CD14-positive monocyte (primary cell): ENCODE data around the gene GAK. TPM values are rescaled to one million over a fixed set of nuclear protein-coding genes. Genes with fewer than 3 reads are reported as not detected.
A peak's percentile ranks its signal among the peaks of the same experiment; 100 is the strongest.

ENCODE experiments used
- DNase-seq, 3 donors: peaks; one replicate each; pipeline ENCODE4 v3.0.0-alpha.2; 2011 to 2022
- H2AFZ ChIP-seq: 2 replicates; pipeline ENCODE4 v1.6.0; 2012; ENCODE audit warnings: mild to moderate bottlenecking, low read depth, low read length, inconsistent platforms; ENCODE audit not compliant: insufficient read depth, poor library complexity, severe bottlenecking
- H3K27ac ChIP-seq, 2 donors: 1 replicate in 1 of 2; 2 replicates in 1 of 2; pipeline ENCODE4 v1.5.1; 2012 to 2013; ENCODE audit warnings: low read length in 2 of 2, control low read depth in 1 of 2, inconsistent platforms in 1 of 2, low read depth in 1 of 2, mild to moderate bottlenecking in 1 of 2
- H3K27me3 ChIP-seq, 2 donors: one replicate each; pipeline versions ENCODE4 v1.6.0 to v1.6.1; 2011 to 2013; ENCODE audit warnings: low read length in 2 of 2; ENCODE audit not compliant: control insufficient read depth in 2 of 2, insufficient read depth in 2 of 2
- H3K36me3 ChIP-seq, 2 donors: replicated peaks in 1 of 2; 1 replicate in 1 of 2; 2 replicates in 1 of 2; pipeline versions ENCODE4 v1.5.1 to v1.6.1; 2012 to 2013; ENCODE audit warnings: low read length in 2 of 2, control low read depth in 1 of 2, inconsistent platforms in 1 of 2, mild to moderate bottlenecking in 1 of 2; ENCODE audit not compliant: insufficient read depth in 2 of 2, control insufficient read depth in 1 of 2
- H3K4me1 ChIP-seq, 2 donors: 1 replicate in 1 of 2; 2 replicates in 1 of 2; pipeline versions ENCODE4 v1.5.1 to v1.6.1; 2012 to 2013; ENCODE audit warnings: low read length in 2 of 2, control low read depth in 1 of 2, inconsistent platforms in 1 of 2, mild to moderate bottlenecking in 1 of 2, moderate library complexity in 1 of 2; ENCODE audit not compliant: insufficient read depth in 2 of 2, control insufficient read depth in 1 of 2
- H3K4me2 ChIP-seq: replicated peaks from 2 replicates; pipeline ENCODE3; 2012; ENCODE audit warnings: low read length, moderate library complexity, mild to moderate bottlenecking; ENCODE audit not compliant: poor library complexity, severe bottlenecking; ENCODE audit errors: extremely low read depth
- H3K4me3 ChIP-seq, 3 experiments: fragments of 200-600 bp in 1 of 3; sonication (generic) in 1 of 3; replicated peaks in 1 of 3; 1 replicate in 2 of 3; 2 replicates in 1 of 3; pipeline ENCODE4 v1.5.1; 2011 to 2013; ENCODE audit warnings: low read length in 3 of 3, mild to moderate bottlenecking in 3 of 3, control low read depth in 2 of 3, low read depth in 2 of 3, inconsistent platforms in 1 of 3, moderate library complexity in 1 of 3
- H3K79me2 ChIP-seq: 2 replicates; pipeline ENCODE4 v1.6.0; 2012; ENCODE audit warnings: mild to moderate bottlenecking, control low read depth, inconsistent platforms, low read length, moderate library complexity; ENCODE audit not compliant: insufficient read depth
- H3K9ac ChIP-seq: 2 replicates; pipeline ENCODE4 v1.6.0; 2017; ENCODE audit warnings: low read length, mild to moderate bottlenecking; ENCODE audit not compliant: insufficient read depth, poor library complexity, severe bottlenecking
- H3K9me3 ChIP-seq, 2 donors: replicated peaks in 1 of 2; 1 replicate in 1 of 2; 2 replicates in 1 of 2; pipeline versions ENCODE4 v1.5.1 to v1.6.1; 2012 to 2013; ENCODE audit warnings: low read length in 2 of 2, control low read depth in 1 of 2; ENCODE audit not compliant: control insufficient read depth in 1 of 2, insufficient read depth in 1 of 2
- H4K20me1 ChIP-seq: 2 replicates; pipeline ENCODE4 v1.6.0; 2012; ENCODE audit warnings: mild to moderate bottlenecking, low read length, control low read depth, moderate library complexity; ENCODE audit not compliant: insufficient read depth
- H3K27ac Mint-ChIP-seq, 7 donors: one replicate each; pipeline ENCODE4 v1.8.0; 2020; ENCODE audit warnings: mild to moderate bottlenecking in 7 of 7, mixed read lengths in 7 of 7, moderate library complexity in 6 of 7, inconsistent platforms in 2 of 7
- H3K27me3 Mint-ChIP-seq, 3 donors: one replicate each; pipeline ENCODE4 v1.8.0; 2021 to 2022; ENCODE audit warnings: low read depth in 3 of 3, mild to moderate bottlenecking in 3 of 3, mixed read lengths in 3 of 3, moderate library complexity in 3 of 3, inconsistent platforms in 1 of 3
- H3K36me3 Mint-ChIP-seq, 2 donors: one replicate each; pipeline ENCODE4 v1.8.0; 2020; ENCODE audit warnings: mixed read lengths in 2 of 2, inconsistent platforms in 1 of 2, mild to moderate bottlenecking in 1 of 2
- H3K4me1 Mint-ChIP-seq: one replicate; pipeline ENCODE4 v1.8.0; 2020; ENCODE audit warnings: mild to moderate bottlenecking, mixed read lengths
- H3K4me3 Mint-ChIP-seq, 2 donors: one replicate each; pipeline ENCODE4 v1.8.0; 2020; ENCODE audit warnings: mild to moderate bottlenecking in 2 of 2, mixed read lengths in 2 of 2, moderate library complexity in 1 of 2
- H3K9me3 Mint-ChIP-seq, 7 donors: one replicate each; pipeline ENCODE4 v1.8.0; 2020 to 2022; ENCODE audit warnings: mixed read lengths in 7 of 7, mild to moderate bottlenecking in 6 of 7, moderate library complexity in 6 of 7, inconsistent platforms in 2 of 7
- WGBS: methylation state at CpG from one replicate; pipeline ENCODE4 v1.1.5; 2013; ENCODE audit warnings: missing lambda C conversion rate; ENCODE audit not compliant: insufficient coverage; 5-methylcytosine and 5-hydroxymethylcytosine counted together
- intact Hi-C, 2 donors: fragments of 100-400 bp; cut with micrococcal nuclease; formaldehyde crosslinking; loops; one replicate each; pipeline versions ENCODE4 v1.15.0 to v1.15.1; 2023
- polyA plus RNA-seq, 3 donors: library from polyadenylated mRNA; depleted of rRNA in 1 of 3; unstranded in 2 of 3; stranded (reverse) in 1 of 3; fragments of 300-500 nt in 2 of 3; fragments of >200 nt in 1 of 3; fragmentation: Illumina TruSeq in 2 of 3; gene quantifications; 1 replicate in 2 of 3; 2 replicates in 1 of 3; pipeline ENCODE4 v1.2.3, GENCODE V29; 2012 to 2021
- TF ChIP-seq, protein P1 (sequence below): fragments of 200-600 bp; IDR thresholded peaks from one replicate; pipeline ENCODE4 v1.8.0; 2022; ENCODE audit warnings: antibody characterized with exemption, mild to moderate bottlenecking

Gene GAK
- polyA plus RNA-seq, 3 donors: 40.3 to 88.7 (median 54.9) TPM

DNA sequence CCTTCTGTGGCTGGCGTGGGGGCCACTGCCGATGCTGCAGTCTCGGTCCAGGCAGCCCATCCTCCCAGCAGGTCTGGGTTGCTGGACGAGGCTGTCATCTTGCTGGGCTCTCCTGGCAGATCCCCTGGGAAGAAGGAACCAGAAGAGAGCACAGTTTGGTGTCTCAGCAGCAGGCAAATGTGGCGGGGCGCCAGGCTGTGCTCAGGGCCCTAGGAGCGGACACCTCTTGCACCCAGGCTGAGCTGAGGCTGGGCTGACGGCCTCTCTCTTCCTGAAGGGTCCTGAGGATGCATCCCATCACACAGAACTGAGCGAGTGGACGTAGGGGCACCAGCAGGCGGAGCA is 67.0 kb downstream of the GAK start:
- intact Hi-C loops: no loop called here
- WGBS: over 99% methylated on average over 11 of the region's 11 CpGs

DNA sequence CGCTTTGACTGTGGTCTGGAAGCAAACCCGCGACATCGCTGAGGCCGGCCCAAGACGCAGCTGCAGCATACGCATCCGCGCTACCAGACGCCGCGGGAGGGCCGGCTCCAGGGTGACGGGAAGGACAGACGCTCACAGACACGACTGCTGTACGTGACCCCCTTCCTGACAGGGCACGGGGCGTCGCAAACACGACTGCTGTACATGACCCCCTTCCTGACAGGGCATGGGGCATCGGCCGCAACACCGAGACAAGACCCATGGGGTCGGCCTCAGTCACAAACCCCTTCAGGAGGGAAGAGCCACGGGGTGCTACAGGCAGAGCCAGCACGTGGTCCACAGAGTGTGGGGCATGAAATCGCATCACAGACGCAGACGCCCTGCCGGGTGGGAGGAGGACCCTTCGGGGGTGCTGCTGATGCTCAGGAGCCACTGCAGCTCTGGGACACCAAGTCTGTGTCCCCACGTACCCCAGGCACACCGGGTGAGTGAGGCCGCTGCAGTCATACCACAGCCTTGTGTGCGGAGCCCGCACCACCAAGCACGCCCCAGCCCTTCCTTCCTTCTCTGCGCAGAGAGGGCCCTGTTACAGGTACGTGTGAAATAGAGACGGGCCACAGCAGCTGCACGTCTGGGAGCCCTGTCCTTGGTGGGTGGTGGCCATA is 67.5 kb downstream of the GAK start:
- 98% methylated on average over 41 of the region's 42 CpGs for WGBS
- H3K9ac ChIP-seq: no peak overlapping the region
- Mint-ChIP-seq H3K9me3 (peaks cover 0 to 3% (median 0%) of the 10 kb centered on the region in 7 donors), H3K27me3 (peaks cover 0 to 2% (median 0%) of the 10 kb centered on the region in 3 donors), H3K4me3 (no peak overlapping the region), H3K4me1 (no peaks in the 10 kb centered on the region), H3K36me3 (peaks cover 81 to 93% of the 10 kb centered on the region in 2 donors), H3K27ac (peak overlapping the region in 2 of 7 donors; percentile 10 to 68)
- TF ChIP-seq, protein P1, sequence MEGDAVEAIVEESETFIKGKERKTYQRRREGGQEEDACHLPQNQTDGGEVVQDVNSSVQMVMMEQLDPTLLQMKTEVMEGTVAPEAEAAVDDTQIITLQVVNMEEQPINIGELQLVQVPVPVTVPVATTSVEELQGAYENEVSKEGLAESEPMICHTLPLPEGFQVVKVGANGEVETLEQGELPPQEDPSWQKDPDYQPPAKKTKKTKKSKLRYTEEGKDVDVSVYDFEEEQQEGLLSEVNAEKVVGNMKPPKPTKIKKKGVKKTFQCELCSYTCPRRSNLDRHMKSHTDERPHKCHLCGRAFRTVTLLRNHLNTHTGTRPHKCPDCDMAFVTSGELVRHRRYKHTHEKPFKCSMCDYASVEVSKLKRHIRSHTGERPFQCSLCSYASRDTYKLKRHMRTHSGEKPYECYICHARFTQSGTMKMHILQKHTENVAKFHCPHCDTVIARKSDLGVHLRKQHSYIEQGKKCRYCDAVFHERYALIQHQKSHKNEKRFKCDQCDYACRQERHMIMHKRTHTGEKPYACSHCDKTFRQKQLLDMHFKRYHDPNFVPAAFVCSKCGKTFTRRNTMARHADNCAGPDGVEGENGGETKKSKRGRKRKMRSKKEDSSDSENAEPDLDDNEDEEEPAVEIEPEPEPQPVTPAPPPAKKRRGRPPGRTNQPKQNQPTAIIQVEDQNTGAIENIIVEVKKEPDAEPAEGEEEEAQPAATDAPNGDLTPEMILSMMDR: no peak
- no peaks in the 10 kb centered on the region for H3K27me3 ChIP-seq
- H4K20me1 ChIP-seq: peaks cover 35% of the 10 kb centered on the region
- intact Hi-C loops: no loop called here
- no peak for DNase-seq
- H3K27ac ChIP-seq: no peak overlapping the region
- H3K4me1 ChIP-seq: no peaks in the 10 kb centered on the region
- H3K9me3 ChIP-seq: peaks cover 0 to under 1% of the 10 kb centered on the region in 2 donors
- H3K36me3 ChIP-seq: peaks cover 93 to 100% of the 10 kb centered on the region in 2 donors
- no peak overlapping the region for H3K4me2 ChIP-seq
- no peak overlapping the region for H3K4me3 ChIP-seq
- no peak overlapping the region for H2AFZ ChIP-seq
- no peaks in the 10 kb centered on the region for H3K79me2 ChIP-seq

More for the DNA sequence above, 67.0 kb downstream of the GAK start:
- no peak overlapping the region for H3K27ac ChIP-seq
- H3K4me3 ChIP-seq: no peak overlapping the region
- peaks cover 32% of the 10 kb centered on the region for H4K20me1 ChIP-seq
- no peaks in the 10 kb centered on the region for H3K4me1 ChIP-seq
- H3K27me3 ChIP-seq: no peaks in the 10 kb centered on the region
- peaks cover 0 to 4% of the 10 kb centered on the region in 2 donors for H3K9me3 ChIP-seq
- peaks cover 93 to 100% of the 10 kb centered on the region in 2 donors for H3K36me3 ChIP-seq
- Mint-ChIP-seq H3K36me3 (peaks cover 81 to 93% of the 10 kb centered on the region in 2 donors), H3K27ac (no peak overlapping the region), H3K4me1 (no peaks in the 10 kb centered on the region), H3K4me3 (no peak overlapping the region), H3K9me3 (peaks cover 0 to 5% (median under 1%) of the 10 kb centered on the region in 7 donors), H3K27me3 (peaks cover 0 to 2% (median 0%) of the 10 kb centered on the region in 3 donors)
- H3K79me2 ChIP-seq: no peaks in the 10 kb centered on the region
- TF ChIP-seq, protein P1: no peak
- no peak for DNase-seq
- no peak overlapping the region for H3K9ac ChIP-seq
- H3K4me2 ChIP-seq: no peak overlapping the region
- H2AFZ ChIP-seq: no peak overlapping the region
